ENCODE data around the gene OR52W1. TPM values are rescaled to one million over a fixed set of nuclear protein-coding genes. Genes with fewer than 3 reads are reported as not detected.

Gene OR52W1
- polyA plus RNA-seq, 1 experiment = not detected

- no peak for DNase-seq (ENCODE audit: low read depth, low spot score)
- no peaks in the 10 kb centered on the region for H3K9me3 ChIP-seq (ENCODE audit: control insufficient read depth, insufficient read depth, low read length)
- CTCF ChIA-PET = interaction anchor here (2.1 kb wide), 1 partner anchor 158 kb away, joined by 7 read pairs; no protein-coding TSS in a partner anchor
- TF ChIP-seq CTCF (IDR thresholded peaks at IDR 0.05; ENCODE audit: low read depth, low read length) = no peak
- no peak within 1 kb of the TSS for H3K4me3 ChIP-seq (ENCODE audit: low read depth, low read length)
- no peak within 1 kb of the TSS for H3K27ac ChIP-seq (ENCODE audit: low read depth, low read length)
- no peaks in the 10 kb centered on the region for H3K27me3 ChIP-seq (ENCODE audit: control insufficient read depth, insufficient read depth, low read length)
- POLR2A ChIA-PET = no interaction called here
Observed at GRCh38 chr11:6205366-6205765, 6.3 kb downstream of the OR52W1 start, which contains the start of gene C11orf42. Gene C11orf42 (plus strand): TSS chr11:6205557. CDS start chr11:6205616, 59 bp downstream.

- CTCF ChIA-PET = interaction anchor here (2.1 kb wide), 1 partner anchor 156 kb away, joined by 7 read pairs; no protein-coding TSS in a partner anchor
- Histone ChIP-seq H3K4me3 (ENCODE audit: low read depth, low read length) (no peak overlapping the region), H3K27ac (ENCODE audit: low read depth, low read length) (no peak overlapping the region), H3K27me3 (ENCODE audit: control insufficient read depth, insufficient read depth, low read length) (no peaks in the 10 kb centered on the region), H3K9me3 (ENCODE audit: control insufficient read depth, insufficient read depth, low read length) (no peaks in the 10 kb centered on the region)
- TF ChIP-seq CTCF (IDR thresholded peaks at IDR 0.05; ENCODE audit: low read depth, low read length) = no peak
- no peak for DNase-seq (ENCODE audit: low read depth, low spot score)
- POLR2A ChIA-PET = no interaction called here
Observed at GRCh38 chr11:6206456-6207180, 7.6 kb downstream of the OR52W1 start.

GRCh38 chr11:6209801-6210200 lies 10.8 kb downstream of the OR52W1 start:
- no peak for DNase-seq (ENCODE audit: low read depth, low spot score)
- no peak for TF ChIP-seq CTCF (IDR thresholded peaks at IDR 0.05; ENCODE audit: low read depth, low read length)
- Histone ChIP-seq H3K4me3 (ENCODE audit: low read depth, low read length) (no peak overlapping the region), H3K9me3 (ENCODE audit: control insufficient read depth, insufficient read depth, low read length) (no peaks in the 10 kb centered on the region), H3K27me3 (ENCODE audit: control insufficient read depth, insufficient read depth, low read length) (no peaks in the 10 kb centered on the region), H3K27ac (ENCODE audit: low read depth, low read length) (no peak overlapping the region)
- ChIA-PET POLR2A (no interaction called here), CTCF (no interaction called here)

GRCh38 chr11:6210274-6210955 lies 11.4 kb downstream of the OR52W1 start:
- no peak overlapping the region for H3K4me3 ChIP-seq (ENCODE audit: low read depth, low read length)
- CTCF ChIA-PET = no interaction called here
- DNase-seq (ENCODE audit: low read depth, low spot score) = no peak
- H3K27ac ChIP-seq (ENCODE audit: low read depth, low read length) = no peak overlapping the region
- POLR2A ChIA-PET = no interaction called here
- no peaks in the 10 kb centered on the region for H3K27me3 ChIP-seq (ENCODE audit: control insufficient read depth, insufficient read depth, low read length)
- no peak for TF ChIP-seq CTCF (IDR thresholded peaks at IDR 0.05; ENCODE audit: low read depth, low read length)
- no peaks in the 10 kb centered on the region for H3K9me3 ChIP-seq (ENCODE audit: control insufficient read depth, insufficient read depth, low read length)

GRCh38 chr11:6214530-6214929 lies 15.5 kb downstream of the OR52W1 start:
- Histone ChIP-seq H3K4me3 (ENCODE audit: low read depth, low read length) (no peak overlapping the region), H3K27me3 (ENCODE audit: control insufficient read depth, insufficient read depth, low read length) (no peaks in the 10 kb centered on the region), H3K27ac (ENCODE audit: low read depth, low read length) (no peak overlapping the region), H3K9me3 (ENCODE audit: control insufficient read depth, insufficient read depth, low read length) (no peaks in the 10 kb centered on the region)
- ChIA-PET POLR2A (no interaction called here), CTCF (interaction anchor here (0.7 to 1.0 kb wide), 2 partner anchors 138 to 420 kb away, joined by 3 to 4 read pairs; no protein-coding TSS in a partner anchor)
- no peak for DNase-seq (ENCODE audit: low read depth, low spot score)
- TF ChIP-seq CTCF (IDR thresholded peaks at IDR 0.05; ENCODE audit: low read depth, low read length) = no peak
